Nucleus accumbens (tissue), 56 donors: Measurements from ENCODE around the gene PFKL.

Source experiments
- DNase-seq, 56 donors: peaks; one replicate each; lab custom pipeline; 2025; lab: John Stamatoyannopoulos, UW

The PFKL gene

GRCh38 chr21:44374601-44375280 lies 74.9 kb downstream of the PFKL start:
- DNase-seq = no peak

- no peak for DNase-seq
Measured at GRCh38 chr21:44375281-44375651, 75.4 kb downstream of the PFKL start.

DNA sequence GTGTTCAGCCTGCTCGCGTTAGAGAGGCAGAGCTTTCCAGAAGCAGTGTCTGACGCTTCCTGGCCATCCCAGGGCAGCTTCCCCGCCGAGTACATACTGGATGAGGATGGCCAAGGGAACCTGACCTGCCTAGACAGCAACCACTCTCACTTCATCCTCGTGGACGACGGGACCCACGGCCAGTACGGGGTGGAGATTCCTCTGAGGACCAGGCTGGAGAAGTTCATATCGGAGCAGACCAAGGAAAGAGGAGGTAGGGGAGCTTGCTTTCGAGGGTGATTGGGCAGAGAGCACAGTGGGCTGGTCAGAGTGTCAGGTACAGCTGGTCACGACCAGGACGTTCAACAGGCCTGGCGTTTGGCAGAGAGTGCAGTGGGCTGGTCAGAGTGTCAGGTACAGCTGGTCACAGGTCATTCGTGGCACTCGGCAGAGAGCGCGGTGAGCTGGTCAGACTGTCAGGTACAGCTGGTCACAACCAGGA lies 75.9 kb downstream of the PFKL start:
- DNase-seq = no peak

GRCh38 chr21:44376606-44377005 lies 76.8 kb downstream of the PFKL start:
- no peak for DNase-seq
